ENCODE measurements around the gene OMD. TPM values are rescaled to one million over a fixed set of nuclear protein-coding genes. Genes with fewer than 3 reads are reported as not detected.

Gene OMD
- total RNA-seq, 1 experiment from 2014 or later: not detected

GRCh38 chr9:92425474-92425873, 1.2 kb upstream of the OMD start:
- Histone ChIP-seq H3K9me3 (ENCODE audit: control insufficient read depth in 1 of 2, insufficient read depth in 1 of 2, low read depth in 1 of 2, low read length in 2 of 2) (no peaks in the 10 kb centered on the region), H3K27ac (ENCODE audit: low read depth, low read length) (no peak overlapping the region), H3K27me3 (ENCODE audit: insufficient read depth, low read length) (no peaks in the 10 kb centered on the region), H2AFZ (ENCODE audit: low read depth, low read length, poor library complexity, severe bottlenecking) (no peak overlapping the region), H3K9me2 (ENCODE audit: insufficient read depth) (no peaks in the 10 kb centered on the region), H4K20me1 (ENCODE audit: insufficient read depth) (no peaks in the 10 kb centered on the region), H3K4me1 (ENCODE audit: control insufficient read depth in 1 of 2, insufficient read depth in 2 of 2, low read length in 2 of 2) (no peaks in the 10 kb centered on the region), H3K4me3 (replicated peaks in 1 of 2; ENCODE audit: low read depth in 1 of 2, low read length in 2 of 2) (no peak overlapping the region), H3K4me2 (ENCODE audit: low read length) (no peak overlapping the region), H3K79me2 (ENCODE audit: insufficient read depth, low read length) (no peaks in the 10 kb centered on the region), H3K36me3 (ENCODE audit: control insufficient read depth in 1 of 2, insufficient read depth in 2 of 2, low read length in 2 of 2) (no peaks in the 10 kb centered on the region), H3K9ac (ENCODE audit: low read length) (no peak overlapping the region)
- intact Hi-C loops (cut with micrococcal nuclease): no loop called here
- no TSS peak for BruUV-seq (replicated peaks)
- CTCF ChIA-PET: interaction anchor here (1.2 kb wide), 1 partner anchor 13 kb away, joined by 3 read pairs; no protein-coding TSS in a partner anchor
- RAD21 ChIA-PET (ENCODE audit: low non-redundant PET in 1 of 2, low total read pairs in 2 of 2, uncharacterized antibody in 2 of 2, unreplicated experiment in 2 of 2): no interaction called here
- POLR2A ChIA-PET: no interaction called here
- ATAC-seq (no peak), DNase-seq (ENCODE audit: low read depth, low spot score) (no peak)
- TF ChIP-seq TCF7L2 (IDR thresholded peaks at IDR 0.05; ENCODE audit: borderline replicate concordance, extremely low read depth, insufficient read depth, insufficient read length): no peak
- TF ChIP-seq SIN3A (IDR thresholded peaks at IDR 0.05; ENCODE audit: low read depth): no peak
- no peak for TF ChIP-seq POLR2A (IDR thresholded peaks at IDR 0.05; ENCODE audit: borderline replicate concordance, extremely low read depth, insufficient read depth, insufficient read length)
- TF ChIP-seq POLR2AphosphoS5 (IDR thresholded peaks at IDR 0.05; ENCODE audit: low read depth, low read length): no peak
- no peak for TF ChIP-seq EGR1 (IDR thresholded peaks at IDR 0.05; ENCODE audit: low read depth)
- no peak for TF ChIP-seq FOSL1 (IDR thresholded peaks at IDR 0.05; ENCODE audit: low read depth)
- TF ChIP-seq CTCF (IDR thresholded peaks at IDR 0.05 in 2 of 3, conservative IDR thresholded peaks at IDR 0.05 in 1 of 3; ENCODE audit: borderline replicate concordance in 1 of 3, insufficient read depth in 1 of 3, low read depth in 2 of 3, low read length in 2 of 3): no peak
- TF ChIP-seq ZFX (IDR thresholded peaks at IDR 0.05): no peak
- no peak for TF ChIP-seq REST (IDR thresholded peaks at IDR 0.05; ENCODE audit: low read depth)
- no peak for TF ChIP-seq SRF (IDR thresholded peaks at IDR 0.05; ENCODE audit: low read depth)
- no peak for TF ChIP-seq EZH2 (IDR thresholded peaks at IDR 0.05)
- no peak for TF ChIP-seq ELF1 (IDR thresholded peaks at IDR 0.05; ENCODE audit: borderline replicate concordance, low read depth)
